ENCODE measurements around the gene KITLG. TPM values are rescaled to one million over a fixed set of nuclear protein-coding genes. Genes with fewer than 3 reads are reported as not detected.
"Not testable (repeated sequence)": the region's sequence is repeated elsewhere in the genome, so short reads cannot be mapped to it uniquely, and the experiment has no call there.

Gene KITLG
- polyA plus RNA-seq, 4 donors: 4.5 to 12.3 (median 7.8) TPM

GRCh38 chr12:88520436-88520820 is 59.8 kb downstream of the KITLG start:
- H3K27ac ChIP-seq (ENCODE audit: low read depth in 1 of 3, low read length in 2 of 3): no peak overlapping the region
- no peak overlapping the region for H3K4me3 ChIP-seq (ENCODE audit: low read depth in 1 of 3, low read length in 3 of 3)
- H3K9me3 ChIP-seq (ENCODE audit: control insufficient read depth in 2 of 2, insufficient read depth in 1 of 2, low read depth in 1 of 2, low read length in 1 of 2): no peaks in the 10 kb centered on the region
- FAIRE-seq (no peak), DNase-seq (no peak)
- no peaks in the 10 kb centered on the region for H3K4me1 ChIP-seq (ENCODE audit: control insufficient read depth in 3 of 3, insufficient read depth in 2 of 3, low read depth in 1 of 3, low read length in 2 of 3)
- WGBS, 3 donors: 71 to 79% (median 76%) methylated on average over 2 of the region's 2 CpGs
- H3K36me3 ChIP-seq (ENCODE audit: control insufficient read depth in 3 of 3, insufficient read depth in 2 of 3, low read depth in 1 of 3, low read length in 3 of 3): no peaks in the 10 kb centered on the region
- H3K27me3 ChIP-seq (ENCODE audit: control insufficient read depth in 3 of 3, insufficient read depth in 3 of 3, low read length in 3 of 3): no peaks in the 10 kb centered on the region

GRCh38 chr12:88519802-88520435 is 60.4 kb downstream of the KITLG start:
- H3K27ac ChIP-seq (ENCODE audit: low read depth in 1 of 3, low read length in 2 of 3): peak overlapping the region in 1 of 3 donors; percentile 24
- FAIRE-seq: no peak
- no peaks in the 10 kb centered on the region for H3K4me1 ChIP-seq (ENCODE audit: control insufficient read depth in 3 of 3, insufficient read depth in 2 of 3, low read depth in 1 of 3, low read length in 2 of 3)
- DNase-seq: no peak
- no peaks in the 10 kb centered on the region for H3K27me3 ChIP-seq (ENCODE audit: control insufficient read depth in 3 of 3, insufficient read depth in 3 of 3, low read length in 3 of 3)
- H3K36me3 ChIP-seq (ENCODE audit: control insufficient read depth in 3 of 3, insufficient read depth in 2 of 3, low read depth in 1 of 3, low read length in 3 of 3): no peaks in the 10 kb centered on the region
- WGBS, 3 donors: 52 to 71% (median 67%) methylated on average over 3 of the region's 3 CpGs
- H3K9me3 ChIP-seq (ENCODE audit: control insufficient read depth in 2 of 2, insufficient read depth in 1 of 2, low read depth in 1 of 2, low read length in 1 of 2): no peaks in the 10 kb centered on the region
- H3K4me3 ChIP-seq (ENCODE audit: low read depth in 1 of 3, low read length in 3 of 3): no peak overlapping the region

- Histone ChIP-seq H3K27ac (ENCODE audit: low read depth in 1 of 3, low read length in 2 of 3) (no peak overlapping the region), H3K4me1 (ENCODE audit: control insufficient read depth in 3 of 3, insufficient read depth in 2 of 3, low read depth in 1 of 3, low read length in 2 of 3) (no peaks in the 10 kb centered on the region), H3K36me3 (ENCODE audit: control insufficient read depth in 3 of 3, insufficient read depth in 2 of 3, low read depth in 1 of 3, low read length in 3 of 3) (no peaks in the 10 kb centered on the region), H3K27me3 (ENCODE audit: control insufficient read depth in 3 of 3, insufficient read depth in 3 of 3, low read length in 3 of 3) (no peaks in the 10 kb centered on the region), H3K4me3 (ENCODE audit: low read depth in 1 of 3, low read length in 3 of 3) (no peak overlapping the region), H3K9me3 (ENCODE audit: control insufficient read depth in 2 of 2, insufficient read depth in 1 of 2, low read depth in 1 of 2, low read length in 1 of 2) (no peaks in the 10 kb centered on the region)
- WGBS, 3 donors: 71 to 92% (median 86%) methylated on average over 5 of the region's 5 CpGs
- FAIRE-seq: no peak
- no peak for DNase-seq
Measured at GRCh38 chr12:88518863-88519403, 61.3 kb downstream of the KITLG start.

- no peak overlapping the region for H3K4me3 ChIP-seq (ENCODE audit: low read depth in 1 of 3, low read length in 3 of 3)
- H3K4me1 ChIP-seq (ENCODE audit: control insufficient read depth in 3 of 3, insufficient read depth in 2 of 3, low read depth in 1 of 3, low read length in 2 of 3): no peaks in the 10 kb centered on the region
- H3K9me3 ChIP-seq (ENCODE audit: control insufficient read depth in 2 of 2, insufficient read depth in 1 of 2, low read depth in 1 of 2, low read length in 1 of 2): no peaks in the 10 kb centered on the region
- DNase-seq: peak in 1 of 2 donors; percentile 24
- no peaks in the 10 kb centered on the region for H3K36me3 ChIP-seq (ENCODE audit: control insufficient read depth in 3 of 3, insufficient read depth in 2 of 3, low read depth in 1 of 3, low read length in 3 of 3)
- no peaks in the 10 kb centered on the region for H3K27me3 ChIP-seq (ENCODE audit: control insufficient read depth in 3 of 3, insufficient read depth in 3 of 3, low read length in 3 of 3)
- no peak overlapping the region for H3K27ac ChIP-seq (ENCODE audit: low read depth in 1 of 3, low read length in 2 of 3)
- FAIRE-seq: no peak
Measured at GRCh38 chr12:88516811-88517210, 63.5 kb downstream of the KITLG start.

GRCh38 chr12:88510843-88511242 is 69.4 kb downstream of the KITLG start:
- FAIRE-seq: no peak
- Histone ChIP-seq H3K4me3 (ENCODE audit: low read depth in 1 of 3, low read length in 3 of 3) (no peak overlapping the region), H3K36me3 (ENCODE audit: control insufficient read depth in 3 of 3, insufficient read depth in 2 of 3, low read depth in 1 of 3, low read length in 3 of 3) (peaks cover 0 to 3% (median 0%) of the 10 kb centered on the region in 3 donors), H3K27me3 (ENCODE audit: control insufficient read depth in 3 of 3, insufficient read depth in 3 of 3, low read length in 3 of 3) (no peaks in the 10 kb centered on the region), H3K4me1 (ENCODE audit: control insufficient read depth in 3 of 3, insufficient read depth in 2 of 3, low read depth in 1 of 3, low read length in 2 of 3) (no peaks in the 10 kb centered on the region), H3K9me3 (ENCODE audit: control insufficient read depth in 2 of 2, insufficient read depth in 1 of 2, low read depth in 1 of 2, low read length in 1 of 2) (no peaks in the 10 kb centered on the region), H3K27ac (ENCODE audit: low read depth in 1 of 3, low read length in 2 of 3) (no peak overlapping the region)
- 91 to 99% (median 94%) methylated on average over 3 of the region's 3 CpGs for WGBS, 3 donors
- no peak for DNase-seq

- DNase-seq (no peak), FAIRE-seq (no peak)
- no peaks in the 10 kb centered on the region for H3K27me3 ChIP-seq (ENCODE audit: control insufficient read depth in 3 of 3, insufficient read depth in 3 of 3, low read length in 3 of 3)
- no peaks in the 10 kb centered on the region for H3K4me1 ChIP-seq (ENCODE audit: control insufficient read depth in 3 of 3, insufficient read depth in 2 of 3, low read depth in 1 of 3, low read length in 2 of 3)
- H3K27ac ChIP-seq (ENCODE audit: low read depth in 1 of 3, low read length in 2 of 3): no peak overlapping the region
- H3K9me3 ChIP-seq (ENCODE audit: control insufficient read depth in 2 of 2, insufficient read depth in 1 of 2, low read depth in 1 of 2, low read length in 1 of 2): no peaks in the 10 kb centered on the region
- WGBS, 3 donors: 91 to 98% (median 96%) methylated on average over 2 of the region's 2 CpGs
- H3K36me3 ChIP-seq (ENCODE audit: control insufficient read depth in 3 of 3, insufficient read depth in 2 of 3, low read depth in 1 of 3, low read length in 3 of 3): peaks cover 0 to 7% (median 0%) of the 10 kb centered on the region in 3 donors
- no peak overlapping the region for H3K4me3 ChIP-seq (ENCODE audit: low read depth in 1 of 3, low read length in 3 of 3)
Measured at GRCh38 chr12:88509851-88510250, 70.4 kb downstream of the KITLG start.

- Histone ChIP-seq H3K36me3 (ENCODE audit: control insufficient read depth in 3 of 3, insufficient read depth in 2 of 3, low read depth in 1 of 3, low read length in 3 of 3) (peaks cover 0 to 7% (median 0%) of the 10 kb centered on the region in 3 donors), H3K27me3 (ENCODE audit: control insufficient read depth in 3 of 3, insufficient read depth in 3 of 3, low read length in 3 of 3) (no peaks in the 10 kb centered on the region), H3K4me1 (ENCODE audit: control insufficient read depth in 3 of 3, insufficient read depth in 2 of 3, low read depth in 1 of 3, low read length in 2 of 3) (no peaks in the 10 kb centered on the region), H3K9me3 (ENCODE audit: control insufficient read depth in 2 of 2, insufficient read depth in 1 of 2, low read depth in 1 of 2, low read length in 1 of 2) (no peaks in the 10 kb centered on the region), H3K27ac (ENCODE audit: low read depth in 1 of 3, low read length in 2 of 3) (no peak overlapping the region), H3K4me3 (ENCODE audit: low read depth in 1 of 3, low read length in 3 of 3) (no peak overlapping the region)
- DNase-seq: no peak
- no peak for FAIRE-seq
- WGBS, 3 donors: 95 to 98% (median 95%) methylated on average over 5 of the region's 5 CpGs
Measured at GRCh38 chr12:88509347-88509746, 70.9 kb downstream of the KITLG start.

GRCh38 chr12:88507851-88508250 is 72.4 kb downstream of the KITLG start:
- WGBS, 3 donors: 95 to 98% (median 95%) methylated on average over 12 of the region's 12 CpGs
- not testable (repeated sequence) for H3K27me3 ChIP-seq (ENCODE audit: control insufficient read depth in 3 of 3, insufficient read depth in 3 of 3, low read length in 3 of 3); H3K27ac ChIP-seq (ENCODE audit: low read depth in 1 of 3, low read length in 2 of 3); DNase-seq; FAIRE-seq; H3K36me3 ChIP-seq (ENCODE audit: control insufficient read depth in 3 of 3, insufficient read depth in 2 of 3, low read depth in 1 of 3, low read length in 3 of 3); H3K9me3 ChIP-seq (ENCODE audit: control insufficient read depth in 2 of 2, insufficient read depth in 1 of 2, low read depth in 1 of 2, low read length in 1 of 2); H3K4me3 ChIP-seq (ENCODE audit: low read depth in 1 of 3, low read length in 3 of 3); H3K4me1 ChIP-seq (ENCODE audit: control insufficient read depth in 3 of 3, insufficient read depth in 2 of 3, low read depth in 1 of 3, low read length in 2 of 3)

- DNase-seq (no peak), FAIRE-seq (no peak)
- Histone ChIP-seq H3K27ac (ENCODE audit: low read depth in 1 of 3, low read length in 2 of 3) (no peak overlapping the region), H3K36me3 (ENCODE audit: control insufficient read depth in 3 of 3, insufficient read depth in 2 of 3, low read depth in 1 of 3, low read length in 3 of 3) (peaks cover 0 to 7% (median 0%) of the 10 kb centered on the region in 3 donors), H3K27me3 (ENCODE audit: control insufficient read depth in 3 of 3, insufficient read depth in 3 of 3, low read length in 3 of 3) (no peaks in the 10 kb centered on the region), H3K9me3 (ENCODE audit: control insufficient read depth in 2 of 2, insufficient read depth in 1 of 2, low read depth in 1 of 2, low read length in 1 of 2) (no peaks in the 10 kb centered on the region), H3K4me3 (ENCODE audit: low read depth in 1 of 3, low read length in 3 of 3) (no peak overlapping the region), H3K4me1 (ENCODE audit: control insufficient read depth in 3 of 3, insufficient read depth in 2 of 3, low read depth in 1 of 3, low read length in 2 of 3) (peaks cover 0 to 7% (median 1%) of the 10 kb centered on the region in 3 donors)
- 85 to 87% (median 85%) methylated on average over 1 of the region's 1 CpG for WGBS, 3 donors
Measured at GRCh38 chr12:88507270-88507669, 73.0 kb downstream of the KITLG start.

All from small intestine (tissue), 7 donors.